Mesenchymal stem cell (in vitro differentiated cells and primary cell): Measurements from ENCODE around the gene SPTBN1.

Experiments used
- DNase-seq: peaks from one replicate; pipeline ENCODE4 v3.0.0-alpha.2; 2013
- H2AFZ ChIP-seq: one replicate; pipeline ENCODE4 v1.6.1; 2013; ENCODE audit warnings: low read depth, mild to moderate bottlenecking, control low read depth, inconsistent platforms, low read length, moderate library complexity
- H2AK5ac ChIP-seq: 2 replicates; pipeline ENCODE4 v1.6.1; 2013; ENCODE audit warnings: low read length, moderate library complexity, mild to moderate bottlenecking, inconsistent platforms; ENCODE audit not compliant: severe bottlenecking
- H2BK120ac ChIP-seq: one replicate; pipeline ENCODE4 v1.6.1; 2013; ENCODE audit warnings: low read depth, mild to moderate bottlenecking, inconsistent platforms, low read length, moderate library complexity
- H2BK12ac ChIP-seq, 2 experiments: one replicate each; pipeline ENCODE4 v1.6.1; 2013; ENCODE audit warnings: inconsistent platforms in 2 of 2, low read length in 2 of 2, mild to moderate bottlenecking in 2 of 2, moderate library complexity in 2 of 2, control low read depth in 1 of 2
- H2BK15ac ChIP-seq: one replicate; pipeline ENCODE4 v1.6.1; 2013; ENCODE audit warnings: mild to moderate bottlenecking, low read depth, inconsistent platforms; ENCODE audit not compliant: poor library complexity, severe bottlenecking
- H2BK5ac ChIP-seq: 2 replicates; pipeline ENCODE4 v1.6.1; 2013; ENCODE audit warnings: low read depth, mild to moderate bottlenecking, low read length, control low read depth, inconsistent platforms; ENCODE audit not compliant: poor library complexity, severe bottlenecking
- H3K14ac ChIP-seq, 2 experiments: one replicate each; pipeline ENCODE4 v1.6.1; 2013; ENCODE audit warnings: inconsistent platforms in 2 of 2, low read length in 2 of 2, control low read depth in 1 of 2, mild to moderate bottlenecking in 1 of 2, moderate library complexity in 1 of 2
- H3K18ac ChIP-seq, 2 experiments: one replicate each; pipeline ENCODE4 v1.6.1; 2013; ENCODE audit warnings: inconsistent platforms in 2 of 2, low read length in 2 of 2, control low read depth in 1 of 2, low read depth in 1 of 2, mild to moderate bottlenecking in 1 of 2
- H3K23ac ChIP-seq, 2 experiments: one replicate each; pipeline ENCODE4 v1.6.1; 2013; ENCODE audit warnings: inconsistent platforms in 2 of 2, low read length in 2 of 2, mild to moderate bottlenecking in 2 of 2, moderate library complexity in 2 of 2, control low read depth in 1 of 2
- H3K27ac ChIP-seq: 2 replicates; pipeline ENCODE4 v1.5.1; 2013; ENCODE audit warnings: mild to moderate bottlenecking, moderate library complexity, low read length, control low read depth, inconsistent platforms; ENCODE audit not compliant: poor library complexity, severe bottlenecking
- H3K27me3 ChIP-seq, 2 experiments: 2 replicates each; pipeline versions ENCODE4 v1.6.1 to v1.7.0; 2013; ENCODE audit warnings: low read length in 2 of 2, mild to moderate bottlenecking in 2 of 2, moderate library complexity in 2 of 2, control low read depth in 1 of 2, inconsistent platforms in 1 of 2; ENCODE audit not compliant: control insufficient read depth in 1 of 2, insufficient read depth in 1 of 2
- H3K36me3 ChIP-seq, 2 experiments: 2 replicates each; pipeline versions ENCODE4 v1.6.1 to v1.7.0; 2013; ENCODE audit warnings: low read length in 2 of 2, control low read depth in 1 of 2, inconsistent platforms in 1 of 2, low read depth in 1 of 2, mild to moderate bottlenecking in 1 of 2; ENCODE audit not compliant: insufficient read depth in 2 of 2, control insufficient read depth in 1 of 2
- H3K4ac ChIP-seq, 2 experiments: one replicate each; pipeline ENCODE4 v1.6.1; 2013; ENCODE audit warnings: inconsistent platforms in 2 of 2, low read length in 2 of 2, mild to moderate bottlenecking in 2 of 2, moderate library complexity in 2 of 2, control low read depth in 1 of 2, low read depth in 1 of 2
- H3K4me1 ChIP-seq: 2 replicates; pipeline ENCODE4 v1.6.1; 2013; ENCODE audit warnings: low read depth, low read length, control low read depth; ENCODE audit not compliant: control insufficient read depth, insufficient read depth
- H3K4me2 ChIP-seq: 2 replicates; pipeline ENCODE4 v1.6.1; 2013; ENCODE audit warnings: low read length, mild to moderate bottlenecking, inconsistent platforms; ENCODE audit not compliant: poor library complexity, severe bottlenecking
- H3K4me3 ChIP-seq, 2 experiments: 2 replicates each; pipeline versions ENCODE4 v1.5.1 to v1.7.0; 2013; ENCODE audit warnings: low read length in 2 of 2, mild to moderate bottlenecking in 2 of 2, control low read depth in 1 of 2, low read depth in 1 of 2; ENCODE audit not compliant: insufficient read depth in 1 of 2
- H3K79me1 ChIP-seq: replicated peaks from 2 replicates; pipeline ENCODE4 v1.6.1; 2013; ENCODE audit warnings: mild to moderate bottlenecking, control low read depth, low read length, inconsistent platforms; ENCODE audit not compliant: poor library complexity, severe bottlenecking
- H3K9ac ChIP-seq: 2 replicates; pipeline ENCODE4 v1.7.0; 2013; ENCODE audit warnings: mild to moderate bottlenecking, low read length, moderate library complexity
- H3K9me3 ChIP-seq: 2 replicates; pipeline ENCODE4 v1.7.0; 2013; ENCODE audit warnings: mild to moderate bottlenecking, low read length; ENCODE audit not compliant: control insufficient read depth
- H4K8ac ChIP-seq: one replicate; pipeline ENCODE4 v1.6.1; 2013; ENCODE audit warnings: inconsistent platforms, mild to moderate bottlenecking, low read length, moderate library complexity
- H4K91ac ChIP-seq: one replicate; pipeline ENCODE4 v1.6.1; 2013; ENCODE audit warnings: mild to moderate bottlenecking, low read length, inconsistent platforms
- WGBS: methylation state at CpG from one replicate; pipeline ENCODE4 v1.1.7; 2013; ENCODE audit warnings: mixed read lengths; 5-methylcytosine and 5-hydroxymethylcytosine counted together

The SPTBN1 gene

DNA sequence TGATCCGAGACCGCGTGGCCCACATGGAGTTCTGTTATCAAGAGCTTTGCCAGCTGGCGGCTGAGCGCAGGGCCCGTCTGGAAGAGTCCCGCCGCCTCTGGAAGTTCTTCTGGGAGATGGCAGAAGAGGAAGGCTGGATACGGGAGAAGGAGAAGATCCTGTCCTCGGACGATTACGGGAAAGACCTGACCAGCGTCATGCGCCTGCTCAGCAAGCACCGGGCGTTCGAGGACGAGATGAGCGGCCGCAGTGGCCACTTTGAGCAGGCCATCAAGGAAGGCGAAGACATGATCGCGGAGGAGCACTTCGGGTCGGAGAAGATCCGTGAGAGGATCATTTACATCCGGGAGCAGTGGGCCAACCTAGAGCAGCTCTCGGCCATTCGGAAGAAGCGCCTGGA, 172.8 kb downstream of the SPTBN1 start:
- no peak overlapping the region for H3K9ac ChIP-seq
- no peak overlapping the region for H3K18ac ChIP-seq
- no peak overlapping the region for H3K4me2 ChIP-seq
- no peak overlapping the region for H3K4ac ChIP-seq
- no peak overlapping the region for H3K14ac ChIP-seq
- H3K4me3 ChIP-seq = no peak overlapping the region
- DNase-seq = no peak
- H2AFZ ChIP-seq = no peak overlapping the region
- H3K9me3 ChIP-seq = no peaks in the 10 kb centered on the region
- H4K91ac ChIP-seq = no peak overlapping the region
- no peak overlapping the region for H2BK12ac ChIP-seq
- no peak overlapping the region for H3K27ac ChIP-seq
- H3K23ac ChIP-seq = no peak overlapping the region
- H2BK15ac ChIP-seq = no peak overlapping the region
- H2AK5ac ChIP-seq = no peak overlapping the region
- H3K79me1 ChIP-seq = peaks cover 21% of the 10 kb centered on the region
- WGBS = 98% methylated on average over 30 of the region's 30 CpGs
- no peak overlapping the region for H2BK120ac ChIP-seq
- peaks cover 63 to 91% of the 10 kb centered on the region in 2 experiments for H3K36me3 ChIP-seq
- H2BK5ac ChIP-seq = no peak overlapping the region
- peaks cover 23% of the 10 kb centered on the region for H3K4me1 ChIP-seq
- H3K27me3 ChIP-seq = no peaks in the 10 kb centered on the region
- peak overlapping the region; percentile 22 for H4K8ac ChIP-seq

DNA sequence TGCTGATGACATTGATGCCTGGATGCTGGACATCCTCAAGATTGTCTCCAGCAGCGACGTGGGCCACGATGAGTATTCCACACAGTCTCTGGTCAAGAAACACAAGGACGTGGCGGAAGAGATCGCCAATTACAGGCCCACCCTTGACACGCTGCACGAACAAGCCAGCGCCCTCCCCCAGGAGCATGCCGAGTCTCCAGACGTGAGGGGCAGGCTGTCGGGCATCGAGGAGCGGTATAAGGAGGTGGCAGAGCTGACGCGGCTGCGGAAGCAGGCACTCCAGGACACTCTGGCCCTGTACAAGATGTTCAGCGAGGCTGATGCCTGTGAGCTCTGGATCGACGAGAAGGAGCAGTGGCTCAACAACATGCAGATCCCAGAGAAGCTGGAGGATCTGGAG, 173.3 kb downstream of the SPTBN1 start:
- H3K36me3 ChIP-seq = peaks cover 65 to 88% of the 10 kb centered on the region in 2 experiments
- no peak overlapping the region for H2BK120ac ChIP-seq
- no peak overlapping the region for H3K18ac ChIP-seq
- H3K27ac ChIP-seq = peak overlapping the region; percentile 22
- peaks cover 21% of the 10 kb centered on the region for H3K79me1 ChIP-seq
- H4K91ac ChIP-seq = no peak overlapping the region
- H2BK5ac ChIP-seq = no peak overlapping the region
- no peak overlapping the region for H3K4me2 ChIP-seq
- WGBS = 98% methylated on average over 20 of the region's 20 CpGs
- no peak overlapping the region for H3K9ac ChIP-seq
- peaks cover 26% of the 10 kb centered on the region for H3K4me1 ChIP-seq
- no peak overlapping the region for H3K4ac ChIP-seq
- no peak overlapping the region for H4K8ac ChIP-seq
- H3K9me3 ChIP-seq = no peaks in the 10 kb centered on the region
- H2BK12ac ChIP-seq = no peak overlapping the region
- no peak overlapping the region for H3K14ac ChIP-seq
- no peak overlapping the region for H3K23ac ChIP-seq
- no peak overlapping the region for H2BK15ac ChIP-seq
- H2AFZ ChIP-seq = no peak overlapping the region
- H3K4me3 ChIP-seq = no peak overlapping the region
- no peaks in the 10 kb centered on the region for H3K27me3 ChIP-seq
- no peak for DNase-seq
- H2AK5ac ChIP-seq = no peak overlapping the region

DNA sequence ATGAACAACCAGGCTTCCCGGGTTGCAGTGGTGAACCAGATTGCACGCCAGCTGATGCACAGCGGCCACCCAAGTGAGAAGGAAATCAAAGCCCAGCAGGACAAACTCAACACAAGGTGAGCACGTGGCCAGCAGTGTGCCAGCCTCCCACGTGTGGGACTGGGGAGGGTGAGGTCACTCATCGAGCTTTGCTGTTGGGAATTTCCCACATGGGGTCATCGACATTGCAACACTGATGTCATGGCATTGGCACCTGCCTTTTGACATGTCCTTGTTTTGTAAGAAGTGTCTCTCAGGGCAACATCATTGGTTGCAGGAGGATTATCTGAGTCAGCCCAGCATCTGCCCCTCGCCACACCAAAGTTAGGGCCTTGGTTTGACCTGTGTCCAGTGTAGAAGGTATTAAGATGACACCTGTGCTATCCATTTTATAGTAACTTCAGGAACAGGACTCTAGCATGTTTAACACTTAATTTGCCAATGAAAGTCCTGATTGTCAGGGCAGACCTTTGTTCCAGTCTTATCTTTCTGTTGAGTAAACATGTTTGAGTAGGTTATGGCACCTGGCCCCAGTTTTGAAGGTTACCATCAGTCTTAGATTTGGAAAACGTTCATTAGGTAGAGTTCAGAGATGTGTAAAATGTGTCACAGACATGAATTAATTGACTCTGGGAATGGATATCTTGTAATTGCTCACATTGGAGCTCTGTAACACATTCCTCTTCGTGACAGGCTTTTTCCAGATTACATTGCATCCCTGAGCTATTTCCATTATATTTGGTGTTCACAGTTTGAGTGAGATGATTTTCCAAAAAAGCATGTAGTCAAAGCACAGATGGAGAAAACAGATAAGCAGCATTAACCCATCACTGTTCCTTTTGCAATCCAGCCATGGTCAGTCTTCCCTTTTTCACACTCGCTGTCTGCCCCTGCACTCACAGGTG, 174.1 kb downstream of the SPTBN1 start:
- Histone ChIP-seq H3K23ac (no peak overlapping the region), H3K36me3 (peaks cover 65 to 88% of the 10 kb centered on the region in 2 experiments), H3K18ac (no peak overlapping the region), H3K4ac (no peak overlapping the region), H3K9ac (no peak overlapping the region), H3K4me1 (peaks cover 29% of the 10 kb centered on the region), H3K79me1 (peaks cover 18% of the 10 kb centered on the region), H2BK12ac (no peak overlapping the region), H2AK5ac (peak overlapping the region; percentile 6), H4K91ac (no peak overlapping the region), H3K27ac (peak overlapping the region; percentile 33), H3K9me3 (no peaks in the 10 kb centered on the region), H4K8ac (no peak overlapping the region), H2AFZ (no peak overlapping the region), H3K4me2 (no peak overlapping the region), H3K14ac (no peak overlapping the region), H2BK5ac (no peak overlapping the region), H2BK120ac (no peak overlapping the region), H2BK15ac (no peak overlapping the region), H3K4me3 (no peak overlapping the region), H3K27me3 (no peaks in the 10 kb centered on the region)
- 79% methylated on average over 10 of the region's 11 CpGs for WGBS
- peak; percentile 78 for DNase-seq

DNA sequence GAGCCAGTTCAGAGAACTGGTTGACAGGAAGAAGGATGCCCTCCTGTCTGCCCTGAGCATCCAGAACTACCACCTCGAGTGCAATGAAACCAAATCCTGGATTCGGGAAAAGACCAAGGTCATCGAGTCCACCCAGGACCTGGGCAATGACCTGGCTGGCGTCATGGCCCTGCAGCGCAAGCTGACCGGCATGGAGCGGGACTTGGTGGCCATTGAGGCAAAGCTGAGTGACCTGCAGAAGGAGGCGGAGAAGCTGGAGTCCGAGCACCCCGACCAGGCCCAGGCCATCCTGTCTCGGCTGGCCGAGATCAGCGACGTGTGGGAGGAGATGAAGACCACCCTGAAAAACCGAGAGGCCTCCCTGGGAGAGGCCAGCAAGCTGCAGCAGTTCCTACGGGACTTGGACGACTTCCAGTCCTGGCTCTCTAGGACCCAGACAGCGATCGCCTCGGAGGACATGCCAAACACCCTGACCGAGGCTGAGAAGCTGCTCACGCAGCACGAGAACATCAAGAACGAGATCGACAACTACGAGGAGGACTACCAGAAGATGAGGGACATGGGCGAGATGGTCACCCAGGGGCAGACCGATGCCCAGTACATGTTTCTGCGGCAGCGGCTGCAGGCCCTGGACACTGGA, 174.9 kb downstream of the SPTBN1 start:
- Histone ChIP-seq H3K4me1 (peaks cover 29% of the 10 kb centered on the region), H3K4ac (no peak overlapping the region), H3K36me3 (peaks cover 57 to 86% of the 10 kb centered on the region in 2 experiments), H2BK15ac (no peak overlapping the region), H3K9ac (no peak overlapping the region), H4K91ac (no peak overlapping the region), H3K14ac (no peak overlapping the region), H3K23ac (no peak overlapping the region), H4K8ac (no peak overlapping the region), H3K27ac (no peak overlapping the region), H3K9me3 (no peaks in the 10 kb centered on the region), H3K79me1 (peaks cover 17% of the 10 kb centered on the region), H3K27me3 (no peaks in the 10 kb centered on the region), H2BK12ac (no peak overlapping the region), H2BK120ac (no peak overlapping the region), H2AK5ac (peak overlapping the region; percentile 6), H2AFZ (no peak overlapping the region), H3K4me2 (no peak overlapping the region), H3K4me3 (no peak overlapping the region), H2BK5ac (no peak overlapping the region), H3K18ac (no peak overlapping the region)
- WGBS = 96% methylated on average over 30 of the region's 30 CpGs
- no peak for DNase-seq
